CD4-positive, alpha-beta T cell treated with Interferon alpha-2 for 1 hour (primary cell): ENCODE data around the gene DTNB.

ENCODE experiments used
- DNase-seq, 2 donors: peaks; one replicate each; pipeline ENCODE4 v3.0.0-alpha.2; 2020 to 2022

The DTNB gene

GRCh38 chr2:25492726-25493125 lies 180.7 kb downstream of the DTNB start:
- DNase-seq = no peak

- no peak for DNase-seq
These were observed 181.3 kb downstream of the DTNB start for GRCh38 chr2:25491966-25492532.

GRCh38 chr2:25491003-25491696 lies 182.2 kb downstream of the DTNB start:
- no peak for DNase-seq

GRCh38 chr2:25490217-25490616 lies 183.2 kb downstream of the DTNB start:
- DNase-seq = no peak

GRCh38 chr2:25489631-25490030 lies 183.7 kb downstream of the DTNB start:
- no peak for DNase-seq

GRCh38 chr2:25483607-25484266 lies 189.6 kb downstream of the DTNB start:
- peak; percentile 0 to 2 for DNase-seq

- DNase-seq = no peak
These were observed 191.0 kb downstream of the DTNB start for GRCh38 chr2:25482341-25482740.

- no peak for DNase-seq
These were observed 191.7 kb downstream of the DTNB start for GRCh38 chr2:25481381-25482300.

- no peak for DNase-seq
These were observed 192.8 kb downstream of the DTNB start for GRCh38 chr2:25480561-25480960.

GRCh38 chr2:25479761-25480160 lies 193.6 kb downstream of the DTNB start:
- no peak for DNase-seq

GRCh38 chr2:25478736-25479135 lies 194.6 kb downstream of the DTNB start:
- no peak for DNase-seq

- no peak for DNase-seq
These were observed 199.5 kb downstream of the DTNB start for GRCh38 chr2:25473758-25474340.

GRCh38 chr2:25473131-25473530 lies 200.2 kb downstream of the DTNB start:
- no peak for DNase-seq

GRCh38 chr2:25470806-25471205 lies 202.6 kb downstream of the DTNB start:
- DNase-seq = no peak

- DNase-seq = no peak
These were observed 205.6 kb downstream of the DTNB start for GRCh38 chr2:25467743-25468142.

- DNase-seq = no peak
These were observed 211.4 kb downstream of the DTNB start for GRCh38 chr2:25462021-25462420.

- no peak for DNase-seq
These were observed 213.0 kb downstream of the DTNB start for GRCh38 chr2:25460261-25460905.

GRCh38 chr2:25454824-25455611 lies 218.4 kb downstream of the DTNB start:
- DNase-seq = no peak

GRCh38 chr2:25453199-25453905 lies 220.0 kb downstream of the DTNB start:
- peak in 1 of 2 donors; percentile 20 for DNase-seq

GRCh38 chr2:25448808-25449207 lies 224.6 kb downstream of the DTNB start:
- no peak for DNase-seq

GRCh38 chr2:25447018-25447417 lies 226.4 kb downstream of the DTNB start:
- DNase-seq = no peak
